Thyroid gland (tissue), 4 donors: ENCODE results near the gene SAFB. TPM values are rescaled to one million over a fixed set of nuclear protein-coding genes. Genes with fewer than 3 reads are reported as not detected.

Experiments used
- DNase-seq, 2 donors: peaks; one replicate each; pipeline ENCODE4 v3.0.0-alpha.2; 2019
- H3K27ac ChIP-seq, 3 donors: fragments of 200-600 bp; sonication (generic); 1 replicate in 2 of 3; 2 replicates in 1 of 3; pipeline ENCODE4 v1.5.1; 2016 to 2019; ENCODE audit warnings: mild to moderate bottlenecking in 1 of 3, moderate library complexity in 1 of 3
- H3K27me3 ChIP-seq: fragments of 200-600 bp; sonication (generic); one replicate; pipeline ENCODE4 v1.5.1; 2019
- H3K36me3 ChIP-seq, 2 donors: fragments of 200-600 bp; sonication (generic); one replicate each; pipeline ENCODE4 v1.5.1; 2016 to 2019
- H3K4me1 ChIP-seq, 2 donors: fragments of 200-600 bp; sonication (generic); one replicate each; pipeline ENCODE4 v1.5.1; 2017 to 2019
- H3K4me3 ChIP-seq, 3 donors: fragments of 200-600 bp; sonication (generic); replicated peaks in 1 of 3; 1 replicate in 2 of 3; 2 replicates in 1 of 3; pipeline ENCODE4 v1.5.1; 2016; ENCODE audit warnings: mild to moderate bottlenecking in 1 of 3
- H3K9me3 ChIP-seq: fragments of 200-600 bp; sonication (generic); one replicate; pipeline ENCODE4 v1.5.1; 2017
- CTCF ChIP-seq, 6 experiments: fragments of 200-600 bp in 3 of 6; fragments of 450-650 bp in 3 of 6; sonication (generic) in 3 of 6; IDR thresholded peaks; one replicate each; pipeline ENCODE4 v1.5.1; 2016 to 2019; ENCODE audit warnings: antibody characterized with exemption in 6 of 6, mild to moderate bottlenecking in 2 of 6, inconsistent platforms in 1 of 6, moderate library complexity in 1 of 6
- POLR2A ChIP-seq, 2 donors: fragments of 450-650 bp; IDR thresholded peaks; one replicate each; pipeline ENCODE4 v1.6.1; 2017; ENCODE audit warnings: antibody characterized with exemption in 2 of 2, mild to moderate bottlenecking in 2 of 2, moderate library complexity in 1 of 2
- WGBS, 2 donors: methylation state at CpG; one replicate each; pipeline ENCODE4 v1.1.5; 2017; 5-methylcytosine and 5-hydroxymethylcytosine counted together
- intact Hi-C: fragments of 100-400 bp; cut with DNase I; formaldehyde crosslinking; loops from one replicate; pipeline ENCODE4 v1.15.1; 2023
- total RNA-seq, 4 donors: library from RNA; depleted of rRNA; stranded (reverse); fragments of >200 nt; gene quantifications; one replicate each; pipeline ENCODE4 v1.2.3, GENCODE V29; 2016

The SAFB gene
- total RNA-seq, 4 donors from 2014 or later, result 70.1 to 129 (median 86.7) TPM

- no peak for TF ChIP-seq CTCF (IDR thresholded peaks at IDR 0.05)
- TF ChIP-seq POLR2A (IDR thresholded peaks at IDR 0.05), result no peak
- no peaks in the 10 kb centered on the region for H3K9me3 ChIP-seq
- WGBS, 2 donors, result 41 to 42% methylated on average over 14 of the region's 14 CpGs
- peaks cover 35 to 43% of the 10 kb centered on the region in 2 donors for H3K4me1 ChIP-seq
- DNase-seq, result peak in 1 of 2 donors; percentile 25
- peak overlapping the region; percentile 61 to 99 (median 98) for H3K4me3 ChIP-seq
- peaks cover 15 to 19% of the 10 kb centered on the region in 2 donors for H3K36me3 ChIP-seq
- no peaks in the 10 kb centered on the region for H3K27me3 ChIP-seq
- peak overlapping the region; percentile 76 to 95 (median 94) for H3K27ac ChIP-seq
- intact Hi-C loops, result loop anchor here (10.0 kb wide), 1 partner anchor 73 kb away; the partner anchor contains the start of gene RPL36
Observed at GRCh38 chr19:5621311-5621944, 1.5 kb upstream of the SAFB start.

- Histone ChIP-seq H3K9me3 (no peaks in the 10 kb centered on the region), H3K27me3 (no peaks in the 10 kb centered on the region), H3K4me1 (peaks cover 35 to 48% of the 10 kb centered on the region in 2 donors), H3K36me3 (peaks cover 21 to 25% of the 10 kb centered on the region in 2 donors), H3K27ac (peak overlapping the region; percentile 76 to 95 (median 94)), H3K4me3 (peak overlapping the region; percentile 61 to 99 (median 98))
- DNase-seq, result peak in 1 of 2 donors; percentile 7
- intact Hi-C loops, result loop anchor here (10.0 kb wide), 1 partner anchor 73 kb away; the partner anchor contains the start of gene RPL36
- 0% methylated on average over 7 to 26 of the region's 35 CpGs for WGBS, 2 donors
- TF ChIP-seq POLR2A (IDR thresholded peaks at IDR 0.05) (no peak), CTCF (IDR thresholded peaks at IDR 0.05) (no peak)
Observed at GRCh38 chr19:5621945-5622464, 878 bp upstream of the SAFB start.

- TF ChIP-seq POLR2A (IDR thresholded peaks at IDR 0.05) (no peak), CTCF (IDR thresholded peaks at IDR 0.05) (no peak)
- Histone ChIP-seq H3K4me1 (peaks cover 35 to 62% of the 10 kb centered on the region in 2 donors), H3K27ac (peak overlapping the region; percentile 86 to 95 (median 87)), H3K4me3 (peak overlapping the region; percentile 75 to 99 (median 89)), H3K36me3 (peaks cover 30 to 31% of the 10 kb centered on the region in 2 donors), H3K9me3 (no peaks in the 10 kb centered on the region), H3K27me3 (no peaks in the 10 kb centered on the region)
- intact Hi-C loops, result loop anchor here (10.0 kb wide), 1 partner anchor 71 kb away; the partner anchor contains the start of gene RPL36
- DNase-seq, result peak in 1 of 2 donors; percentile 11
- 0% methylated on average over 18 to 27 of the region's 50 CpGs for WGBS, 2 donors
Observed at GRCh38 chr19:5623397-5624017, 624 bp downstream of the SAFB start.

- no peak for TF ChIP-seq CTCF (IDR thresholded peaks at IDR 0.05)
- no peak for TF ChIP-seq POLR2A (IDR thresholded peaks at IDR 0.05)
- WGBS, 2 donors, result 2% methylated on average over 20 of the region's 20 CpGs
- Histone ChIP-seq H3K4me1 (peaks cover 33 to 68% of the 10 kb centered on the region in 2 donors), H3K27me3 (no peaks in the 10 kb centered on the region), H3K9me3 (no peaks in the 10 kb centered on the region), H3K36me3 (peaks cover 30 to 31% of the 10 kb centered on the region in 2 donors), H3K27ac (peak overlapping the region; percentile 86 to 95 (median 87)), H3K4me3 (peak overlapping the region; percentile 75 to 99 (median 89))
- peak; percentile 54 to 57 for DNase-seq
- intact Hi-C loops, result loop anchor here (10.0 kb wide), 1 partner anchor 71 kb away; the partner anchor contains the start of gene RPL36
Observed at GRCh38 chr19:5624018-5624663, 1.3 kb downstream of the SAFB start.
